T-helper 2 cell (primary cell): Measurements from ENCODE around the gene CDH23.

Experiments used
- DNase-seq, 5 experiments: peaks; one replicate each; pipeline versions ENCODE4 v3.0.0 to v3.0.0-alpha.2; 2012 to 2022

Gene CDH23

GRCh38 chr10:71467569-71468362 lies 71.0 kb downstream of the CDH23 start:
- DNase-seq = no peak

GRCh38 chr10:71468363-71469094 lies 71.8 kb downstream of the CDH23 start:
- DNase-seq = no peak

GRCh38 chr10:71471006-71471405 lies 74.3 kb downstream of the CDH23 start:
- DNase-seq = no peak

DNA sequence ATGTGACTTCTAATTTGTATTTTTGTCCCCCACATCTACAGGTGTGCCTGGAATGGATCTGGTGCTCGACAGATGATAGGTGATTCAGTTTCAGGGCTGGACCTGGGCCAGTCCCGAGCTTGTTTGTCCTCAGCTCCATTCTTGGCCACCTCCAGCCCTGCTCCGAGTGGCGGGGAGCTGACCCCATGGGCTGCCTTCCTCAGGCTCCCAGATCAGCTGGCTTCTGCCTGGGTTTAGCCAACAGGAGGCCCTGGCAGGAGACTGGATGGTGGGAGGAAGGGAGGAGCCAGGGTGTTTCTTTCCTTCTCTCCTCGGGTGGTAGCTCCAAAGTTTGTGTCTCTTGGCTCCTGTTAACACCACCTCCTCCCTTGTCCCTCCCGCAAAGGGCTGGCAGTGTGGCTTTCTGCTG lies 75.2 kb downstream of the CDH23 start:
- no peak for DNase-seq

DNA sequence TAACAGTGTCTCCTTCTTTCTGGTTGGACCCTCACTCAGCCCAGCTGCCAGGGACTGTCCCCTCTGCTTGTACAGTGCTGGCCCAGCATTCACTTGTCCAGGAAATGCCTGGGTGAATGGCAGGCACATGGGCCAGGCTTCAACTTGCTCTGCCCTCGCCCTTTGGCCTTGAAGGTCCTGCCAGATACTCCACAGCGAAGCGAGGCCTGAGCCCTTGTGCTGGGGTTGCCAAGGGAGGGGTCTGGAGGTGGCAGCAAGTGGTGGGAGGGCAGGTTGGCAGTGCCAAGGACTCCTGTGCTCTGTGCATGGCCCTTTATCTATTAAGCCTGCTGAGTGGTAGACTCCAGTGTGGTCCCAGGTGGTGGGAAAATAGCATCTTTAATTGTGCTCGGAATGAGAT lies 75.7 kb downstream of the CDH23 start:
- DNase-seq = no peak

- no peak for DNase-seq
Measured at GRCh38 chr10:71472912-71473311, 76.2 kb downstream of the CDH23 start.

- DNase-seq = no peak
Measured at GRCh38 chr10:71473671-71474599, 77.2 kb downstream of the CDH23 start.

GRCh38 chr10:71474702-71475242 lies 78.1 kb downstream of the CDH23 start:
- DNase-seq = no peak

- no peak for DNase-seq
Measured at GRCh38 chr10:71475243-71475871, 78.6 kb downstream of the CDH23 start.

- DNase-seq = no peak
Measured at GRCh38 chr10:71476228-71477011, 79.7 kb downstream of the CDH23 start.

DNA sequence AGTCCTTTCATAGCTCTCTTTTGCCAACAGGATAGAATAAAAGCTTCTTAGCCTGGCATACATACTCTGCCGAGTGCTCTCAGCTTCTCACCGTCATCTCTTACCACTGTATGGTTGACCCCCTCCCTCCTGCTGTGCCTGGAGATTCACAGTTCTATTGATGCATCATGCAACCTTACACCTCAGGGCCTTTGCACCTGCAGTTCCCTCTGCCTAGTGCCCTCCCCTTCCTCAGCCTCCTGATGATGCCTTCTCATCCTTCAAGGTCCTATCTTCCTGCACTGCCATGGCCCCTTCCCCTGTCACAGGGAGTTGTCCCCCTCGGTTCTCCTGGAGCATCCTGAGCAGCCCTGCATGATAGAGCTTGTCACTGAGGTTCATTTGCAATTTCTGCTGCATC lies 81.5 kb downstream of the CDH23 start:
- DNase-seq = no peak

DNA sequence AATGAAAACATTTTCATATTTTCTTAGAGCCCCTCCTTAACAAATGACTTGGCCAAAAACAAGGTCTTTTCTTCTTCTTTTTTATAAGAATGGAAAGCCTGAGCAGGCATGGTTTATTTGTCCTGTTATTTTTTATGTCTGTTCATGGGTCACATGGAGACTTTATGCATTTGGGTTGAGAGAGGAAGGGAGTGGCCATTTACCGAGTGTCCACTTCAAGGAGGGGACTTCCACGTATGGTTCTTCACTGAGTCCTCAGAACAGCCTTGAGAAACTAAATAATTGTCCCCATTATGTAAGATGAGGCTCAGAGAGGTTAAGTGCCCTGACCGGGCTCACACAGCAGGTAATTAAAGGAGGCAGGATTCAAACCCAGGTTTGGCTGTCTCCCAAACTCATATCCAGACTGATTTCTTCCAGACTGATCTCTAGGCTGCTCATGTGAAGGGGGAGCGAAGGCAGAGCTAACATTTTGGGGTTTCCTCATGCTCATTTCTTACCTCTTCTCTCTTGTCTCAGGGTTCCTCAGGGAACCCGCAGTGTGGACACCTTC lies 82.2 kb downstream of the CDH23 start:
- no peak for DNase-seq

GRCh38 chr10:71479831-71480230 lies 83.1 kb downstream of the CDH23 start:
- no peak for DNase-seq

DNA sequence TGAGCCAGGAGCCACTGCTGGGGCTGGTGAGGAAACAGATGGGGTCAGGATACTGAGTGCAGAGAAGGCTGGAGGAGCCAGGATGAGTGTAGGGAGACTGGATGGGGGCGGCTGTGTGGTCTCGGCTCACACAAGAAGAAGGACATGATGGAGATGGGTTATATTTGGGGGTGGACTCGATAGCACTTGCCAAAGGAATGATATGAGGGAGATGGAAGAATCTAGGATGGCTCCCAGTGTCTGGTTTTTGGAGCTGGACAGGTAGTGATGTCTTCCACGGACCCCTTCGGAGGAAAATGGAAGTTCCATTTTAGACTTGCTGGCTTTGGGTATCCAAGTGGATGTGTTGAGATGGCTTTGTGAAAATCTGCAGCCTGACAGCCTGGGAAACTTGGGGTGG lies 83.9 kb downstream of the CDH23 start:
- DNase-seq = no peak

DNA sequence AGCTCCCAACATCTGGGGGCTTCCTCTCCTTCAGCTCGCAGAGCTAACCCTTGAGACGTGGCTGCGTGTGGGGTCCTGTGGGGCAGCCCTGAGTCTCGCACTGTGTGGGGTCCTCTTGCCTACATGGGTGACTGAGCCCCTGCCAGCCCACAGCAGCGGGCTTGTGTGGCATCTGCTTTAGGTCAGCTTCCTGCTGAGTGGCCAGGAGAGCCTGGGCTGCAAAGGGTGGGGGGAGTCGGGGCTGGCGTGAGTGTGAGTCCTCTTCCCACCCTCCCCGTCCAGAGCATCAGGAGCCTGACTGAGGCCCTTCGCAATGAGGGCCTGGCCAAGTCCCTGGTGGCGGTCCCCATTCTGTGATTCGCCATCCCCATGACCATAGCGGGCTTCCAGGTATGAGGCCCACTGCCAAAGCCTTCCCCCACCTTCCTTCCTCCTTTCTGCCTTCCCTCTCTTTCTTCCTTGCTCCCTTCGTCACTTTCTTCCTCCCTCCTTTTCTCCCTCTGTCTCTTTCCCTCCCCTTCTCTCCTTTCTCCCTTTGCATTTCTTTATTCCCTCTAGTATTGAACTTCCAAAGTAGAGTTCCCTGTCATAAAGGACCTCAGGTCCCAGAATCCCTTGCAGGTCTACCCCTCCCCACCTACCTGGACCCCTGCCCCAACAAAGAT lies 85.2 kb downstream of the CDH23 start:
- no peak for DNase-seq

GRCh38 chr10:71482620-71483019 lies 85.9 kb downstream of the CDH23 start:
- DNase-seq = no peak

DNA sequence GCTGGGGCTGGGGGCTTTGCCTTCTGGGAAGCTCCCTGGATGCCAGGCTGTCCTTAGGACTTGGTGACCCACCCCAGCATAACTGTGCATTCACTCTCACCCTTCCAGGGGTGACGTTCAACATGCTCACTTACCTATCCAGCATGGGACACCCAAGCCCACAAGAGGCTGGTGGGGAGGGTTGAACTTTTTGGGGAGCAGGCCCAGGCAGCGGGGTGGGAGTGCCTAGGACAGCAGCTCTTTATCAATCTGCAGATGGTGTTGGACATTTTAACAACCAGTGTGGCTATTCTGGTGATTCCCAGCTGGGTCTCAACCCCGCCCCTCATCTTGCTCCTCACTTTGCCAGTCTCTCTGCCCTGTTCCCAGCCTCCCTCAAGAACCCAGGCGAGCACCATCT lies 86.4 kb downstream of the CDH23 start:
- DNase-seq = no peak

GRCh38 chr10:71483885-71484751 lies 87.4 kb downstream of the CDH23 start:
- no peak for DNase-seq

- peak in 1 of 5 experiments; percentile 11 for DNase-seq
Measured at GRCh38 chr10:71486484-71487114, 89.9 kb downstream of the CDH23 start.
